BE2C (cell line): Measurements from ENCODE around the gene ANKRD40.
"Not testable (repeated sequence)": the region's sequence is repeated elsewhere in the genome, so short reads cannot be mapped to it uniquely, and the experiment has no call there.

ENCODE experiments used
- DNase-seq: peaks from one replicate; pipeline ENCODE4 v3.0.0-alpha.2; 2020
- H3K27me3 ChIP-seq: fragments of 250-450 bp; sonication (Bioruptor Pico); 2 replicates; pipeline ENCODE4 v1.5.1; 2020; ENCODE audit warnings: mild to moderate bottlenecking
- H3K36me3 ChIP-seq: fragments of 250-450 bp; sonication (Bioruptor Pico); 2 replicates; pipeline ENCODE4 v1.5.1; 2020; ENCODE audit warnings: mild to moderate bottlenecking
- H3K4me1 ChIP-seq: fragments of 250-450 bp; sonication (Bioruptor Pico); 2 replicates; pipeline ENCODE4 v1.5.1; 2020
- H3K4me3 ChIP-seq: 2 replicates; pipeline ENCODE4 v1.5.1; 2011; ENCODE audit warnings: low read depth, low read length
- H3K9me3 ChIP-seq: fragments of 250-450 bp; sonication (Bioruptor Pico); 2 replicates; pipeline ENCODE4 v1.5.1; 2020
- TF ChIP-seq, protein P1 (sequence below): IDR thresholded peaks from 2 replicates; pipeline ENCODE4 v1.5.1; 2012; ENCODE audit warnings: mild to moderate bottlenecking, low read depth, low read length

The ANKRD40 gene

GRCh38 chr17:50684288-50684611, 23.5 kb downstream of the ANKRD40 start:
- no peaks in the 10 kb centered on the region for H3K9me3 ChIP-seq
- no peaks in the 10 kb centered on the region for H3K27me3 ChIP-seq
- H3K4me3 ChIP-seq, result no peak overlapping the region
- peak; percentile 4 for DNase-seq
- peaks cover 12% of the 10 kb centered on the region for H3K4me1 ChIP-seq
- TF ChIP-seq, protein P1, sequence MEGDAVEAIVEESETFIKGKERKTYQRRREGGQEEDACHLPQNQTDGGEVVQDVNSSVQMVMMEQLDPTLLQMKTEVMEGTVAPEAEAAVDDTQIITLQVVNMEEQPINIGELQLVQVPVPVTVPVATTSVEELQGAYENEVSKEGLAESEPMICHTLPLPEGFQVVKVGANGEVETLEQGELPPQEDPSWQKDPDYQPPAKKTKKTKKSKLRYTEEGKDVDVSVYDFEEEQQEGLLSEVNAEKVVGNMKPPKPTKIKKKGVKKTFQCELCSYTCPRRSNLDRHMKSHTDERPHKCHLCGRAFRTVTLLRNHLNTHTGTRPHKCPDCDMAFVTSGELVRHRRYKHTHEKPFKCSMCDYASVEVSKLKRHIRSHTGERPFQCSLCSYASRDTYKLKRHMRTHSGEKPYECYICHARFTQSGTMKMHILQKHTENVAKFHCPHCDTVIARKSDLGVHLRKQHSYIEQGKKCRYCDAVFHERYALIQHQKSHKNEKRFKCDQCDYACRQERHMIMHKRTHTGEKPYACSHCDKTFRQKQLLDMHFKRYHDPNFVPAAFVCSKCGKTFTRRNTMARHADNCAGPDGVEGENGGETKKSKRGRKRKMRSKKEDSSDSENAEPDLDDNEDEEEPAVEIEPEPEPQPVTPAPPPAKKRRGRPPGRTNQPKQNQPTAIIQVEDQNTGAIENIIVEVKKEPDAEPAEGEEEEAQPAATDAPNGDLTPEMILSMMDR, result no peak
- H3K36me3 ChIP-seq, result no peaks in the 10 kb centered on the region

DNA sequence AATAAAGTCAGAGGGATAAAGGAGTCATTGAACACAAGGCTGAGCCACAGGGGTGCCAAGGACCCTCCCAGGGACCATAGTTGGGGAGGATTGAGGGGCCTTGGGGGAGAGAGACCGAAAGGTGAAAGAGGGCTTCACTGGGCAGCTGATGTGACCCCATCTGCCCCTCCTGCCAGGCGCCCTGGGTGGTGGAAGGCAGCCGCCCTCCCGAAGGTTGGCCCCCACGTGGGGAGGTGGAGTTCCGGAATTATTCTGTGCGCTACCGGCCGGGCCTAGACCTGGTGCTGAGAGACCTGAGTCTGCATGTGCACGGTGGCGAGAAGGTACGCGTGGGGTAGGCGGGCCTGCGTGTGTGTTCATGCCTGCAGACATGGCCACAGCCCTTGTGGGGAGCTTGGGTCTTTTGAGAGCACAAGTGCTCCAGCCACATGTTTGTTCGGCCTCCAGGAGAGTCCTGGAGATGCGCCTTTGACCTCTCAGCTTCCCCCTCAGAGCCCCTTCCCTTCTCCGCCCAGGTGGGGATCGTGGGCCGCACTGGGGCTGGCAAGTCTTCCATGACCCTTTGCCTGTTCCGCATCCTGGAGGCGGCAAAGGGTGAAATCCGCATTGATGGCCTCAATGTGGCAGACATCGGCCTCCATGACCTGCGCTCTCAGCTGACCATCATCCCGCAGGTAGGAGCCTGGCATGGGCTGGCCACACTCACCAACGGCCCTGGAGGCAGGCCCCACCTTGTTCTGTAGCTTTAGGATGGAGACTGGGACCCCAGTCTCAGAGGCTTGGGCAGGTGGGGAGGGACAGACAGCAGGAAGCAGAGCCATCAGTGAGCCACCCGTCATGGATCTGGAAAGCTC, 24.1 kb downstream of the ANKRD40 start:
- Histone ChIP-seq H3K36me3 (no peaks in the 10 kb centered on the region), H3K27me3 (no peaks in the 10 kb centered on the region), H3K4me3 (no peak overlapping the region), H3K9me3 (no peaks in the 10 kb centered on the region), H3K4me1 (peaks cover 11% of the 10 kb centered on the region; the same call in 1 of the 2 replicates)
- DNase-seq, result peak; percentile 5
- TF ChIP-seq, protein P1, result no peak

- TF ChIP-seq, protein P1, result no peak
- peaks cover 11% of the 10 kb centered on the region; the same call in 1 of the 2 replicates for H3K4me1 ChIP-seq
Observed at GRCh38 chr17:50682938-50683337, 24.8 kb downstream of the ANKRD40 start.

DNA sequence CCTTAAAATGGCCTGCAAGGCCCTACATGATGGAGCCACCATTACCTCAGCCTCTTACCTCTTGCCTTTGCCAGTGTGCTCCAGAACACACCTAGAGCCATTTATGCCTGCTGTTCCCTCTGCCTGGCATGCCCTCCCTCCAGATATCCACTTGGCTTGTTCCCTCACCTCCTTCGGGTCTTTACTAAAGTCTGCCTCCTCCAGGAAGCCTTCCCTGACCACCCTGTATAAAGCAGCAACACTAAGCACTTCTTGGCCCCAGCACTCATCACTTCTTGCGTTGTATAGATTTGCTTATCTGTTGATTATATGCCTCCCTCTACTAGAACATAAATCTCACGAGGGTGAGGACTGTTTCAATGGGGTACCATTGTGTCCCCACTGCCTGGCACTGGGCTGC, 25.3 kb downstream of the ANKRD40 start:
- peaks cover 11% of the 10 kb centered on the region; the same call in 1 of the 2 replicates for H3K4me1 ChIP-seq
- DNase-seq, result no peak

More at GRCh38 chr17:50682938-50683337, 24.8 kb downstream of the ANKRD40 start:
- Histone ChIP-seq H3K9me3 (no peaks in the 10 kb centered on the region), H3K4me3 (no peak overlapping the region), H3K36me3 (no peaks in the 10 kb centered on the region), H3K27me3 (no peaks in the 10 kb centered on the region)
- peak; percentile 1 for DNase-seq

DNA sequence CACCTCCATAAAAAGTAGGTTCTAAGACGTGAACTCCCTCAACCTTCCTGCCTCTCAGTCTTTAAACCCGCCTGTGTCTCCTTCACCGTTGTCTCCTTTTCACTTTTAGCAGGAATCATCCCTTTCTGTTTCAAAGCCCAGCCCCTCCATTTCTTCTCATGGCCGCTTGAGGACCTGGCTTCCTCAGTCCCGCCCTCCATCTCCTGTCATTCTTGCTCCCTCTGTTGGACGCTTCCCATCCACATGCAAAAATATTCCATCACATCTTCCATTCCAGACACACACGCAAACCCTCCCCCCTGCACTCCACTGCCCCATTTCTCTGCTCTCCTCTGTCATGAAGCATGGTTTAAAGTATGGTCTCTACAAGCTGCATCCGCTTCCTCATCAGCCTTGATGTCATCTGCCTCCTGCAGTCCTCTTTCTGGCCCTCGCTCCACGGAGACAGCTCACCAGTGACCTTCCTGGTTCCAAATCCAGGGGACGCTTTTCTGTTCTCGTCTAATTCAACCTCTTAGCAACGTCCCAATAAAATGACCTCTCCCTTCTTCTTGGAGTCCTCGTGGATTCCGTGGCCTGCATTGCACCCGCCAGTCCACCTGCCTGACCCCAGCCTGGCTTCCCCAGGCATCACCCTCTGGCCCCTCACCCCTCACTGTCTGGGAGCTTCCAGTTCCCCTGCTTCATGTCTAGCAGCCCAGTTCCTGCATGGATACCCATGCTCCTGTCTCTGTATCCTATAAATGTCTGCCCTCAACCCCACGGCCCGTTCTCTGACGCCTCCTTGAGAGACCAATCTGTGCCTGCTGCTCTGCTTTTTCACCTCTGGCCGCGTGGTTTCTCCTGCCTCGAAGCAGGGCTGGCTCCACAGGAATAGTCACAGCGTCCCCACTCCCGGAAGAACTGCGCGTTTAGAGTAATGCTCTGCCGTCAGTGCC, 26.2 kb downstream of the ANKRD40 start:
- Histone ChIP-seq H3K36me3 (no peaks in the 10 kb centered on the region), H3K27me3 (no peaks in the 10 kb centered on the region), H3K4me1 (peaks cover 5% of the 10 kb centered on the region; the same call in 1 of the 2 replicates), H3K4me3 (no peak overlapping the region), H3K9me3 (no peaks in the 10 kb centered on the region)
- TF ChIP-seq, protein P1, result peak; percentile 90
- peak; percentile 77 for DNase-seq

More for the DNA sequence above, 25.3 kb downstream of the ANKRD40 start:
- Histone ChIP-seq H3K27me3 (no peaks in the 10 kb centered on the region), H3K4me3 (no peak overlapping the region), H3K36me3 (no peaks in the 10 kb centered on the region), H3K9me3 (no peaks in the 10 kb centered on the region)
- TF ChIP-seq, protein P1, result no peak

DNA sequence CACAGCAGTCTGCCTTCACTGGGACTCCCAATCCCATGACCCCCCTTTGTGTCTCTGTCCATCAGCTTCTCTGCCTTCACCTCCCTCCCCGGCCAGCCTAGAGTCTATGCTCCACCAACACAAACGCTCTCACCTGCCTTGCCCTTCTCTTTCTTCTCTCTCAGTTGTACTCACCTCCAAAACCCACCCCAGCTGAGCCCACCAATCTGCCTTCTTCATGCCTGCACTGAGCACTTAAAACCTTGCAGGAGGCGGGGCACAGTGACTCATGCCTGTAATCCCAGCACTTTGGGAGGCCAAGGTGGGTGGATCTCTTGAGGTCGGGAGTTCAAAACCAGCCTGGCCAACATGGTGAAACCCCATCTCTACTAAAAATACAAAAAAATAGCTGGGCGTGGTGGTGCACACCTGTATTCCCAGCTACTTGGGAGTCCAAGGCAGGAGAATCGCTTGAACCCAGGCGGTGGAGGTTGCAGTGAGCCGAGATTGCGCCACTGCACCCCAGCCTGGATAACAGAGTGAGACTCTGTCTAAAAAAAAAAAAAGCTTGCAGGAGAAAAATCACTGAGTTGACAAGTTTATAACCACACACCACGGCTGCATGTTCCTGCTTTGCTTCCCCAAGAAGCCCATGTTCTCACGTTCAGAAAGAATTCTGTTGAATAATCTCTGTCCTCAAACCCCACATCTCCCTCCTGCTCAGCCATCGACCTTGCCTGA, 27.0 kb downstream of the ANKRD40 start:
- H3K4me1 ChIP-seq, H3K27me3 ChIP-seq, H3K36me3 ChIP-seq, H3K9me3 ChIP-seq, H3K4me3 ChIP-seq: not testable (repeated sequence)
- DNase-seq, result peak; percentile 3
